ENCODE data around the gene PSD4. TPM values are rescaled to one million over a fixed set of nuclear protein-coding genes. Genes with fewer than 3 reads are reported as not detected.

The PSD4 gene
- total and polyA plus RNA-seq, 2 of the 4 experiments (the other 2 are of a cell fraction) = 0.36 to 0.70 TPM

GRCh38 chr2:113132414-113133021 lies 41.3 kb upstream of the PSD4 start:
- Histone ChIP-seq H2BK20ac (ENCODE audit: low read depth, low read length) (no peak overlapping the region), H2BK5ac (ENCODE audit: low read depth, low read length, poor library complexity, severe bottlenecking) (no peak overlapping the region), H4K91ac (ENCODE audit: insufficient read depth, low read depth, low read length) (no peak overlapping the region), H2BK15ac (ENCODE audit: low read depth, low read length) (no peak overlapping the region), H2BK120ac (ENCODE audit: low read depth, low read length) (no peak overlapping the region), H3K14ac (replicated peaks; ENCODE audit: low read depth, low read length) (no peak overlapping the region), H2AK9ac (replicated peaks; ENCODE audit: low read depth, low read length, poor library complexity) (no peak overlapping the region), H3K9me1 (ENCODE audit: insufficient read depth, low read length) (no peaks in the 10 kb centered on the region), H3K36me3 (ENCODE audit: control insufficient read depth, insufficient read depth, low read length) (no peaks in the 10 kb centered on the region), H3K56ac (ENCODE audit: extremely low read depth, insufficient read depth, low read length) (no peak overlapping the region), H3K79me1 (ENCODE audit: low read depth in 1 of 2, low read length in 2 of 2) (no peaks in the 10 kb centered on the region), H2AK5ac (ENCODE audit: low read depth, low read length) (no peak overlapping the region), H2AFZ (replicated peaks; ENCODE audit: low read length, poor library complexity) (no peak overlapping the region), H3K9me3 (ENCODE audit: control insufficient read depth, insufficient read depth, low read length) (no peaks in the 10 kb centered on the region), H3K18ac (ENCODE audit: low read depth, low read length) (no peak overlapping the region), H3K4me3 (ENCODE audit: insufficient read depth, low read depth, low read length) (no peak overlapping the region), H4K5ac (ENCODE audit: low read depth, low read length) (no peak overlapping the region), H3K27me3 (ENCODE audit: control insufficient read depth, insufficient read depth, low read length) (peaks cover 22% of the 10 kb centered on the region), H3K27ac (ENCODE audit: insufficient read depth, low read length) (no peak overlapping the region), H3K4ac (ENCODE audit: low read depth, low read length) (no peak overlapping the region), H3K9ac (ENCODE audit: low read depth, low read length) (no peak overlapping the region), H4K8ac (ENCODE audit: low read depth in 2 of 2, low read length in 2 of 2) (no peak overlapping the region), H3K23ac (ENCODE audit: low read depth, low read length) (no peak overlapping the region), H4K20me1 (ENCODE audit: insufficient read depth, low read length) (no peaks in the 10 kb centered on the region), H3K4me2 (ENCODE audit: low read depth, low read length) (no peak overlapping the region), H3K4me1 (ENCODE audit: control insufficient read depth, insufficient read depth, low read length) (no peaks in the 10 kb centered on the region)
- no TSS peak for BruUV-seq (replicated peaks)
- dilution Hi-C loops (cut with HindIII; ENCODE audit: low sequenced_read_pairs, unreplicated experiment) (no loop called here), intact Hi-C loops (cut with micrococcal nuclease) (no loop called here), in situ Hi-C loops (cut with MboI; ENCODE audit: low sequenced_read_pairs) (no loop called here)
- no peak for ATAC-seq (ENCODE audit: low read depth)
- ChIA-PET CTCF (no interaction called here), POLR2A (ENCODE audit: unreplicated experiment) (no interaction called here)
- no peak for TF ChIP-seq CEBPB (IDR thresholded peaks at IDR 0.05; ENCODE audit: low read depth, low read length)
- TF ChIP-seq NFE2L2 (IDR thresholded peaks at IDR 0.05; ENCODE audit: low read depth, low read length) = no peak
- no peak for TF ChIP-seq POLR2A (IDR thresholded peaks at IDR 0.05; ENCODE audit: low read depth, low read length)
- no peak for TF ChIP-seq RAD21 (IDR thresholded peaks at IDR 0.05; ENCODE audit: low read length)
- no peak for TF ChIP-seq SMC3 (IDR thresholded peaks at IDR 0.05; ENCODE audit: low read depth, low read length)
- TF ChIP-seq RCOR1 (IDR thresholded peaks at IDR 0.05; ENCODE audit: insufficient replicate concordance, low read length) = no peak
- TF ChIP-seq, protein P1, sequence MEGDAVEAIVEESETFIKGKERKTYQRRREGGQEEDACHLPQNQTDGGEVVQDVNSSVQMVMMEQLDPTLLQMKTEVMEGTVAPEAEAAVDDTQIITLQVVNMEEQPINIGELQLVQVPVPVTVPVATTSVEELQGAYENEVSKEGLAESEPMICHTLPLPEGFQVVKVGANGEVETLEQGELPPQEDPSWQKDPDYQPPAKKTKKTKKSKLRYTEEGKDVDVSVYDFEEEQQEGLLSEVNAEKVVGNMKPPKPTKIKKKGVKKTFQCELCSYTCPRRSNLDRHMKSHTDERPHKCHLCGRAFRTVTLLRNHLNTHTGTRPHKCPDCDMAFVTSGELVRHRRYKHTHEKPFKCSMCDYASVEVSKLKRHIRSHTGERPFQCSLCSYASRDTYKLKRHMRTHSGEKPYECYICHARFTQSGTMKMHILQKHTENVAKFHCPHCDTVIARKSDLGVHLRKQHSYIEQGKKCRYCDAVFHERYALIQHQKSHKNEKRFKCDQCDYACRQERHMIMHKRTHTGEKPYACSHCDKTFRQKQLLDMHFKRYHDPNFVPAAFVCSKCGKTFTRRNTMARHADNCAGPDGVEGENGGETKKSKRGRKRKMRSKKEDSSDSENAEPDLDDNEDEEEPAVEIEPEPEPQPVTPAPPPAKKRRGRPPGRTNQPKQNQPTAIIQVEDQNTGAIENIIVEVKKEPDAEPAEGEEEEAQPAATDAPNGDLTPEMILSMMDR (conservative IDR thresholded peaks at IDR 0.05; ENCODE audit: low read depth, low read length) = no peak
- no peak for TF ChIP-seq RFX5 (IDR thresholded peaks at IDR 0.05; ENCODE audit: low read depth, low read length)
- TF ChIP-seq MXI1 (IDR thresholded peaks at IDR 0.05; ENCODE audit: borderline replicate concordance, low read depth, low read length) = no peak
- TF ChIP-seq, protein P2, sequence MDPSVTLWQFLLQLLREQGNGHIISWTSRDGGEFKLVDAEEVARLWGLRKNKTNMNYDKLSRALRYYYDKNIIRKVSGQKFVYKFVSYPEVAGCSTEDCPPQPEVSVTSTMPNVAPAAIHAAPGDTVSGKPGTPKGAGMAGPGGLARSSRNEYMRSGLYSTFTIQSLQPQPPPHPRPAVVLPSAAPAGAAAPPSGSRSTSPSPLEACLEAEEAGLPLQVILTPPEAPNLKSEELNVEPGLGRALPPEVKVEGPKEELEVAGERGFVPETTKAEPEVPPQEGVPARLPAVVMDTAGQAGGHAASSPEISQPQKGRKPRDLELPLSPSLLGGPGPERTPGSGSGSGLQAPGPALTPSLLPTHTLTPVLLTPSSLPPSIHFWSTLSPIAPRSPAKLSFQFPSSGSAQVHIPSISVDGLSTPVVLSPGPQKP (IDR thresholded peaks at IDR 0.05; ENCODE audit: borderline replicate concordance, low read depth, low read length) = no peak
- no peak for TF ChIP-seq FOS (IDR thresholded peaks at IDR 0.05; ENCODE audit: low read depth, low read length)
- no peak for TF ChIP-seq MAZ (IDR thresholded peaks at IDR 0.05; ENCODE audit: borderline replicate concordance, low read depth, low read length)
- no peak for TF ChIP-seq CHD1 (IDR thresholded peaks at IDR 0.05; ENCODE audit: low read depth, low read length)
- TF ChIP-seq, protein P3, sequence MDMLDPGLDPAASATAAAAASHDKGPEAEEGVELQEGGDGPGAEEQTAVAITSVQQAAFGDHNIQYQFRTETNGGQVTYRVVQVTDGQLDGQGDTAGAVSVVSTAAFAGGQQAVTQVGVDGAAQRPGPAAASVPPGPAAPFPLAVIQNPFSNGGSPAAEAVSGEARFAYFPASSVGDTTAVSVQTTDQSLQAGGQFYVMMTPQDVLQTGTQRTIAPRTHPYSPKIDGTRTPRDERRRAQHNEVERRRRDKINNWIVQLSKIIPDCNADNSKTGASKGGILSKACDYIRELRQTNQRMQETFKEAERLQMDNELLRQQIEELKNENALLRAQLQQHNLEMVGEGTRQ (IDR thresholded peaks at IDR 0.05; ENCODE audit: low read depth, low read length) = no peak
- no peak for TF ChIP-seq BHLHE40 (IDR thresholded peaks at IDR 0.05; ENCODE audit: low read depth, low read length)
- WGBS, 2 experiments (ENCODE audit: extremely low coverage in 2 of 2, insufficient read length in 1 of 2) = 95% methylated on average over 7 of the region's 17 CpGs; no CpG with 5 or more reads in 1 of the 2 experiments
- no peak for DNase-seq
